GM19455 (cell line): ENCODE measurements around the gene IFT20.
"Not testable (repeated sequence)": the region's sequence is repeated elsewhere in the genome, so short reads cannot be mapped to it uniquely, and the experiment has no call there.

Experiments
- ATAC-seq: cut with Tn5 transposase; IDR thresholded peaks from one replicate; pipeline ENCODE4 v1.9.1; 2021; ENCODE audit not compliant: unreplicated experiment

The IFT20 gene

DNA sequence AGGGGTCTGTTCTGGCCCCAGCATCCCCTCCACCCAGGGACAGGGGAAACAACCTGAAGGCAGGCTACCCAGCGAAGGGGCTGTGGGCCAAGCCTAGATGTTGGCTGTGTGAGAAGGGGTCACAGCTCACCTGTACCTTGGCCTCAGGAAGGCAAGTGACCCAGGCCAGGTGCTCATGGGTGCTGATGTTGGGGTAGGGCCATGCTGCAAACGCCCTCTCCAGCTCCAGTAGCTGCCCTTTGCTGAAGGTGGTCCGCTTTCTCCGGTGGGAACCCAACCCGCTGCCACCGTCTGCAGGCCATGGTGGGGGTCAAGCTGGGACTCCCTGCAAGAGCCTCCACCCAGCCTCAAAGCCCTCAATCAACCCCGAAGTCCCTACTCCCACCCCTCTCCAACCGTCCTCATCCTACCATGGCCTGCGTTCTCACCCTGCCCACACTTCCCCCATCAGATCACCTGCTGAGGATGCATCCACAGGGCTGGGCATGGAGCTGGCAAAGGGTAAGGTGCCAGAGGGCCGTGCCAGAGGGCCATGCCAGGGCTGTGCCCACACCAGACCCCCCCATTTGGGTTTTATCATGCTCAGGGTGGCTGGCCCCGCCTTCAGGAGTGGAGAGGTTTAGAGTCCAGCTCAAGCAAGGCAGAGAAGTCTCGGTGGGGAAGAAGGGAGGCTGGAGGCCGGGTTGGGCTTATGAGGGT, 29.5 kb upstream of the IFT20 start, which contains the start of gene SEBOX:
Gene SEBOX, minus strand, starts transcription at position 535 of the 699 bp plus-strand sequence. Its CDS starts 48 bp downstream, at position 487.
- ATAC-seq: no peak

- no peak for ATAC-seq
These were observed 28.7 kb upstream of the IFT20 start for GRCh38 chr17:28363776-28364650.

- ATAC-seq: no peak
These were observed 27.9 kb upstream of the IFT20 start for GRCh38 chr17:28363186-28363585.

DNA sequence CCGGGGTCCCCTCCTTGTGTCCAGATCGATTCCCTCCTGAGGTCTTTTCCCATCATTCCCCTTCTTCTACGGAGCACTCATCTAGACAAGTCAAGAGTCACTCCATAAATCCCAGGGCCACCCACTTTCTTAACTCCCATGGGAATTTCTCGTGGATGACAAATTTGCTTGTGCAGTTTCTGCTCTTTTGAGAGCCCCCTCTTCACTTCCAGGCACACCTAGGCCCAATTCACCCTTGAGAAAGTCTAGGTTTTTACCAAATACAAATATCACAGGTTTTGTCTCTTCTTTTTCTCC, 22.6 kb upstream of the IFT20 start:
- ATAC-seq: no peak

GRCh38 chr17:28357061-28357900, 22.0 kb upstream of the IFT20 start, which contains the start of gene POLDIP2:
Gene POLDIP2 (minus strand): TSS chr17:28357527. CDS start chr17:28357448, 79 bp downstream.
- peak; percentile 94 for ATAC-seq

- no peak for ATAC-seq
These were observed 15.0 kb upstream of the IFT20 start for GRCh38 chr17:28350271-28350670.

- no peak for ATAC-seq
These were observed 13.7 kb upstream of the IFT20 start for GRCh38 chr17:28348979-28349378.

DNA sequence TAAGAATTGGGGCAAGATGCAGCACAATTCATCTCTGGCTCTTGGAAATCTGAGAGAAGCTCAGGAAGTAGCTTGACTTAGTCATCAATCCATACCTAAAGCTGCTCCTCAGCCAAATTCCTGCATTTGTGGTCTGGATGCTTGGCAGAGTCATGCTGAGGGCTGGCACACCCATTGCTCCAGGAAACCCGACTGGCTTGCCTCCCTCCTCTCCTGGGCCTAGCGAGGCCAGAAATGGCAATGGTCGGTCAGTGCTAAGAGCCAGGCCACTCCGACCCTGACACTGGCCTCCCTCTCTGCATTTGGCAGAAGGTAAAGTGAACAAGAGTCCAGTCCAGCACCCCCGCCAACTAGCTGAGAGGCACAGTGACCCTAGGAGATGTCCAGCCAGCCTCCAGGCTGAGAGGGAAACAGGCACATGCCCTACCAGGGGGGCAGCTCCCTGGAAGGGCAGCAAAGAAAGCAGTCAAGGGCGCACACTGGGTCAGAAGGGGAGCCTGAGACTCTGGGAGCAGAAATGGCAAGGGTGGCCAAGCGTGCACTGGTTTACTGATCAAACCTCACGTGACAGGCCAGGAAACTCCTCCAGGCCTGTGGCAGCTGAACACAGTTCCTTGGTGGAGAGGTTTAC, 12.1 kb upstream of the IFT20 start:
- no peak for ATAC-seq

DNA sequence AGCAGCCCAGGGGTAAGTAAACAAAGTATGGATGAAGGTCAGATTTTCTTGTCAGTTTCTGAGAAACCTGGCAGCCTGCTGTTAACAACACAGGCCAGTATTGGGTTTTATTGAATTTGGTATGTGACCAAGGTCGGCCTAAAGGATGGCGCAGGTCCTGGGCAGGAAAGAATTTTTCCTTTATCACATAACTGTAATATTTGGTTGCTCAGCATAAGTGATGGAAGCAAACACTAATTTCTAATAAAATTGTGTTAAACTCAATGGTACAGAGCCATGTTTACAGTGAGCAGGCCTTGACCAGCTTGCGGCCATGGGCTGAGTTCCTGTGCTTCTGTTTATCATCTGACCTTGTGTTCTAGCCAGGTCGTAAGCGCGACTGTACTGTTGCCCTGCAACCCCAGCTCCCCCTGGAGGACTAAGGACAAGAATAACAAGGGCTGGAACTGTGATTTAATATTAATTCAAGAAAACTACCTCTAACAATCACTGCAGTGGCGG, 11.5 kb upstream of the IFT20 start:
- no peak for ATAC-seq

GRCh38 chr17:28346199-28346580, 10.9 kb upstream of the IFT20 start:
- ATAC-seq: no peak

GRCh38 chr17:28345419-28346198, 10.3 kb upstream of the IFT20 start:
- ATAC-seq: no peak

DNA sequence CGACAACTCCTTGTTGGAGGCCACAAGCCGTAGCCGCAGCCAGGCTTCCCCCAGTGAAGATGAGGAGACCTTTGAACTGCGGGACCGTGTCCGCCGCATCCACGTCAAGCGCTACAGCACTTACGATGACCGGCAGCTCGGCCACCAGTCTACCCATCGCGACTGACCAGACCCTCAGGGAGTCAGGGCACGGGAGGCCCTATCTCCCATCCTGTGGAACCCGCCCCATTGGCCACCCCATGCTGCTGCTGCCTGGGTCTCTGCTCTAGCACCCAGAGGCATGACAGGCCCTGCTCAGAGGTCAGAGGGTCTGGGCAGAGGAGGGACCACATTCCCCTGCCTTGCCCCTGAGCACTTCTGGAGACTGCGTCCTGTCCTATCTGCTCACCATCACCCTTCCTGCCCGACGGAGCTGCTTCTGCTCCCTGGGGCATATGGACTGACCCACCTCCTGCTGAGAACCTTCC, 9.2 kb upstream of the IFT20 start:
- no peak for ATAC-seq

DNA sequence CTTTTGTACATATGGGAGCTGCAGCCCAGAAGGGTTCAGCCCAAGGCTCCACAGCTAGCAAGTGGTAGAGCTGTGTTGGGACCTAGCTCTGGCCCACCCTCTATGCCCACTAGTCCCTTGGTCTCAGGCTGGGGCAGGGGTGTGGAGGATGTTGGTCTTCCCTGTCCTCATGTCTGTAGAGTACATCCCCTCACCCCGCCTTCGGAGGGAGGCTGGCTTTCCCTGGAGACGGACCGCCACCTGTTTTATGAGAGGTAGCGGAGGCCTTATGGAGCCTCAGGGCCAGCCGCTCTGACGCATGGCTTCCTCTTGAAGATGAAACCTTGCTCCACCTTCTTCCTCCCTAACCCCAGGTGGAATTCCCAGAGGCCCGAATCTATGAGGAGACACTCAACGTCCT, 8.7 kb upstream of the IFT20 start:
- no peak for ATAC-seq

DNA sequence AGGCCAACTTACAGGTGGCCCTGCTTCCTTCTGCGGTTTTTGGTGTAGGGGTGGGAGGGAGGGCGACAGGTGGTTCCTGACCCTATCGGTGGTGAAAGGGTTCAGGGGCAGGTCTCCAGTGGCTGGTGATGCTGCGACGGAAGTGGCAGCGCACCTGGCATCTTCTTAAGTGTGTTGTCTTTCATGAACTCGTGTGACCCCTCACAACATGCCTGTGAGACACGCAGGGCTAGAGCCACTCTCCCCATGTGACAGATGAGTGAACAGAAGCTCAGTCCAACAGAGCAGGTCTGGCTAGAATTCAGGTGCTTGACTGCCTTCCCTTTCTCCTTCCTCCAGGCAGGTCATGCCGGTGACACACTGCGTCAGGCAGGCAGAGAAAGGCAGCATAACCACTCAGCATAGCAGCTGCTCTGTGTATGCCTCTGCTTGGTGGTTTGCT, 8.2 kb upstream of the IFT20 start:
- no peak for ATAC-seq

- ATAC-seq: no peak
These were observed 7.0 kb upstream of the IFT20 start for GRCh38 chr17:28342313-28342712.

DNA sequence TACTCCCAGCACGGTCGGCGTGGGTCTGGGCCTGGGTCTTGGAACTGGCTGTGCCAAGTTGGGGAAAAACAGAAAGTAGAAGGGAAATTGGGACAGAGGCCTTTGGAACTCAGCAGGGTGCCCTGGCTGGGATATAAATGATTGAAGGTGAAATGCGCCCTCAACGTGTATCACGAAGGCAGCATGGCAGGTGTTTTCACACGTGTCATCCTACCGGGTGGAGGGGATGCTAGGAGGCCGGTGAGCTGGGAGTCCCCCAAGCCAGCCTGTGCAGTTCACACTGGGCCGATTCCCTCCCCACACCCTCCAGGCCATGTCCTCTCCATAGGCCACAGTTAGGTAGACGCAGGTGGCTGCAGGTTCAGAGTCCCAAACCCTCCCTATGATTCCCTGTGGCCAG, 6.2 kb upstream of the IFT20 start:
- ATAC-seq: no peak

- no peak for ATAC-seq
These were observed 5.1 kb upstream of the IFT20 start for GRCh38 chr17:28340374-28340773.

DNA sequence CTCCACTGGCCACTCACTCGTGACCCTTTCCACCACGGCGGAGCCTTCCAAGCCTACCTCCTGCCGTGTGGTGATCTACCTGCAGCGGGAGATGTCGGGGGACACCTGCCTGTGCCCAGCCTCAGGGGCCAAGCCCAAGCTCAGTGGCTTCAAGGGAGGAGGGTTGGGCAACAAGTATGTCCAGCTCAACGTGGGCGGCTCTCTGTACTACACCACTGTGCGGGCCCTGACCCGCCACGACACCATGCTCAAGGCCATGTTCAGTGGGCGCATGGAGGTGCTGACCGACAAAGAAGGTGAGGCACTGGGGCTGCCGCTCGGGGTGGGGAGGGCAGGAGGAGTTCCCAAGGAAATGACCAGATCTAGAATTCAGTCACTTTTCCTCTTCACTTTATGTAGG, 4.2 kb upstream of the IFT20 start:
- ATAC-seq: no peak

DNA sequence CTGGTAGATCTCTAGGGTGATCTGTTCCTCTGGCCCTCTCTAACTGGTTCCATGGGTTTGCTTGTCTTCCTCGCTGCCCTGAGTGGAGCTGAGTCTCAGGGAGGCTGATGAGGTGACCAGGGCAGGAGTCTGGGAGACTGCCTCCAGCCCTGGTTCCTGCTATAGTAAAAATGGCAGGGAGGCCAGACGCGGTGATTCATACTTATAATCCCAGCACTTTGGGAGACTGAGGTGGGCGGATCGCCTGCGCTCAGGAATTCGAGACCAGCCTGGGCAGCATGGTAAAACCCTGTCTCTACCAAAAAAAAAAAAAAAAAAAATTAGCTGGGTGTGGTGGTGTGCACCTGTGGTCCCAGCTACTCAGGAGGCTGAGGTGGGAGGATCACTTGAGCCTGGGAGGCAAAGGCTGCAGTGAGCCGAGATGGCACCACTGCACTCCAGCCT, 3.5 kb upstream of the IFT20 start:
- not testable (repeated sequence) for ATAC-seq
